ENCODE data around the gene ASB2. TPM values are rescaled to one million over a fixed set of nuclear protein-coding genes. Genes with fewer than 3 reads are reported as not detected.

ASB2 gene
- total RNA-seq, 1 donor from 2014 or later = 0.35 TPM

GRCh38 chr14:93930989-93931307 is 45.4 kb downstream of the ASB2 start:
- no peak for DNase-seq (ENCODE audit: extremely low read depth, low read depth, low spot score)

- no peak for DNase-seq (ENCODE audit: extremely low read depth, low read depth, low spot score)
These were observed 45.9 kb downstream of the ASB2 start for GRCh38 chr14:93930296-93930988.

GRCh38 chr14:93929657-93930056 is 46.7 kb downstream of the ASB2 start:
- no peak for DNase-seq (ENCODE audit: extremely low read depth, low read depth, low spot score)

- DNase-seq (ENCODE audit: extremely low read depth, low read depth, low spot score) = no peak
These were observed 47.3 kb downstream of the ASB2 start for GRCh38 chr14:93929048-93929535.

- DNase-seq (ENCODE audit: extremely low read depth, low read depth, low spot score) = no peak
These were observed 48.0 kb downstream of the ASB2 start for GRCh38 chr14:93928184-93929047.

GRCh38 chr14:93927800-93928145 is 48.6 kb downstream of the ASB2 start:
- no peak for DNase-seq (ENCODE audit: extremely low read depth, low read depth, low spot score)

GRCh38 chr14:93926873-93927799 is 49.2 kb downstream of the ASB2 start, which contains the start of gene FAM181A:
FAM181A (plus strand) TSS chr14:93927344; CDS start chr14:93928286, 942 bp downstream.
- DNase-seq (ENCODE audit: extremely low read depth, low read depth, low spot score) = no peak

GRCh38 chr14:93926245-93926872 is 50.0 kb downstream of the ASB2 start:
- DNase-seq (ENCODE audit: extremely low read depth, low read depth, low spot score) = no peak

- no peak for DNase-seq (ENCODE audit: extremely low read depth, low read depth, low spot score)
These were observed 50.9 kb downstream of the ASB2 start for GRCh38 chr14:93925374-93925895.

- no peak for DNase-seq (ENCODE audit: extremely low read depth, low read depth, low spot score)
These were observed 51.6 kb downstream of the ASB2 start for GRCh38 chr14:93924592-93925355.

- DNase-seq (ENCODE audit: extremely low read depth, low read depth, low spot score) = no peak
These were observed 52.7 kb downstream of the ASB2 start for GRCh38 chr14:93923626-93924025.

- DNase-seq (ENCODE audit: extremely low read depth, low read depth, low spot score) = no peak
These were observed 55.2 kb downstream of the ASB2 start for GRCh38 chr14:93921001-93921806.

- no peak for DNase-seq (ENCODE audit: extremely low read depth, low read depth, low spot score)
These were observed 59.2 kb downstream of the ASB2 start for GRCh38 chr14:93917141-93917540.

GRCh38 chr14:93916498-93916897 is 59.9 kb downstream of the ASB2 start:
- DNase-seq (ENCODE audit: extremely low read depth, low read depth, low spot score) = no peak

- no peak for DNase-seq (ENCODE audit: extremely low read depth, low read depth, low spot score)
These were observed 60.6 kb downstream of the ASB2 start for GRCh38 chr14:93915800-93916199.

- DNase-seq (ENCODE audit: extremely low read depth, low read depth, low spot score) = no peak
These were observed 61.2 kb downstream of the ASB2 start for GRCh38 chr14:93915070-93915705.

- no peak for DNase-seq (ENCODE audit: extremely low read depth, low read depth, low spot score)
These were observed 62.1 kb downstream of the ASB2 start for GRCh38 chr14:93914278-93914677.

GRCh38 chr14:93912782-93913181 is 63.6 kb downstream of the ASB2 start:
- DNase-seq (ENCODE audit: extremely low read depth, low read depth, low spot score) = no peak
